SW480 (cell line): Measurements from ENCODE around the gene BYSL.

Experiments used
- DNase-seq: peaks from one replicate; pipeline ENCODE4 v3.0.0-alpha.2; 2016; ENCODE audit warnings: low spot score

Gene BYSL

GRCh38 chr6:41914869-41915530, 6.3 kb upstream of the BYSL start:
- DNase-seq = no peak

- DNase-seq = peak; percentile 76
Measured at GRCh38 chr6:41917528-41917927, 3.8 kb upstream of the BYSL start.

GRCh38 chr6:41921712-41921998, 356 bp downstream of the BYSL start:
- peak; percentile 21 for DNase-seq

GRCh38 chr6:41922154-41922553, 855 bp downstream of the BYSL start:
- no peak for DNase-seq

- no peak for DNase-seq
Measured at GRCh38 chr6:41927253-41927652, 6.0 kb downstream of the BYSL start.

GRCh38 chr6:41929924-41930323, 8.6 kb downstream of the BYSL start:
- no peak for DNase-seq

GRCh38 chr6:41931792-41932191, 10.5 kb downstream of the BYSL start:
- no peak for DNase-seq

- no peak for DNase-seq
Measured at GRCh38 chr6:41932378-41932777, 11.1 kb downstream of the BYSL start.

GRCh38 chr6:41934278-41935192, 13.2 kb downstream of the BYSL start:
- DNase-seq = no peak

- no peak for DNase-seq
Measured at GRCh38 chr6:41935193-41935574, 13.9 kb downstream of the BYSL start.

- no peak for DNase-seq
Measured at GRCh38 chr6:41935685-41936072, 14.4 kb downstream of the BYSL start.

GRCh38 chr6:41936073-41936837, 15.0 kb downstream of the BYSL start:
- DNase-seq = peak; percentile 59

- DNase-seq = no peak
Measured at GRCh38 chr6:41937472-41937860, 16.2 kb downstream of the BYSL start.

GRCh38 chr6:41937861-41938574, 16.7 kb downstream of the BYSL start:
- no peak for DNase-seq

GRCh38 chr6:41938590-41939175, 17.4 kb downstream of the BYSL start:
- no peak for DNase-seq

GRCh38 chr6:41939176-41939847, 18.0 kb downstream of the BYSL start:
- DNase-seq = no peak

GRCh38 chr6:41939848-41940758, 18.8 kb downstream of the BYSL start:
- DNase-seq = peak; percentile 39

- peak; percentile 25 for DNase-seq
Measured at GRCh38 chr6:41940759-41941279, 19.5 kb downstream of the BYSL start.

GRCh38 chr6:41941280-41942066, 20.2 kb downstream of the BYSL start, which contains the start of gene CCND3:
TSS of gene CCND3 (minus strand) at chr6:41941808. CDS start at chr6:41941649, 159 bp downstream.
- peak; percentile 82 for DNase-seq
